Measurements from ENCODE around the gene TTC21A. TPM values are rescaled to one million over a fixed set of nuclear protein-coding genes. Genes with fewer than 3 reads are reported as not detected.
A peak's percentile ranks its signal among the peaks of the same experiment; 100 is the strongest.

Gene TTC21A
- total RNA-seq, 1 experiment from 2014 or later = 1.7 TPM

DNA sequence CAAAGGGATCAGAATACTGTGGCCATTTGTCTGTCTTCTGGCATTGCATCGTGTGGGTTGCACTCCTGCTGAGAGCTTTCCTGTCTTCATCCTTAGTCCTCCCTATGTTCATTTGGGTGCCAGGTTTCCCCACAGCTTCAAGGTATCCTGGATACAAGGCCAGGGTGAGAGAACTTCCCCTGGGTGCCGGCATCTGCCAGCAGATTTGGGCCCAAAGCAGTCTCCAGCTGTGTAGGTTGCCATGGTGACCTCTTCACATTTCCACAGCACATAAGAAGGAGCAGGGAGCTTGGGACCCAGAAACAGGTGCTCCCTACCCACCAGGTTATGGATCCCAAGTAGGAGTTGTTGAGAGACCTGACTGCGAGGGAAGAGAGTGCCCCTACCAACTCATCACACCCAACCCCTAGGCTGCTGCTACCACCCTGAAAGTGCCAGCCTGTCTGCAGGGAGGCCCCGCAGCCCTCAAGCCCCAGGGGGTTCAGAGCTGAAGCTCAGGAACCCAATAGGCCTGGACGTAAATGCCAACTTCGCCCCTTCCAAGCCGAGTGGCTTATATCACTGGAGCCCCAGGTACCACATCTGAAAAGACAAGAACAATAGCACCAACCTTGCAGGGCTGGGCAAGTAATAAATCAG is 19.9 kb downstream of the TTC21A start:
- H2BK5ac ChIP-seq (ENCODE audit: insufficient read length, low read length) = no peak overlapping the region
- no peaks in the 10 kb centered on the region for H3K79me1 ChIP-seq (ENCODE audit: insufficient read depth, low read depth, low read length, poor library complexity, severe bottlenecking)
- H2BK120ac ChIP-seq (ENCODE audit: low read depth, low read length, poor library complexity, severe bottlenecking) = no peak overlapping the region
- TF ChIP-seq, protein P1, sequence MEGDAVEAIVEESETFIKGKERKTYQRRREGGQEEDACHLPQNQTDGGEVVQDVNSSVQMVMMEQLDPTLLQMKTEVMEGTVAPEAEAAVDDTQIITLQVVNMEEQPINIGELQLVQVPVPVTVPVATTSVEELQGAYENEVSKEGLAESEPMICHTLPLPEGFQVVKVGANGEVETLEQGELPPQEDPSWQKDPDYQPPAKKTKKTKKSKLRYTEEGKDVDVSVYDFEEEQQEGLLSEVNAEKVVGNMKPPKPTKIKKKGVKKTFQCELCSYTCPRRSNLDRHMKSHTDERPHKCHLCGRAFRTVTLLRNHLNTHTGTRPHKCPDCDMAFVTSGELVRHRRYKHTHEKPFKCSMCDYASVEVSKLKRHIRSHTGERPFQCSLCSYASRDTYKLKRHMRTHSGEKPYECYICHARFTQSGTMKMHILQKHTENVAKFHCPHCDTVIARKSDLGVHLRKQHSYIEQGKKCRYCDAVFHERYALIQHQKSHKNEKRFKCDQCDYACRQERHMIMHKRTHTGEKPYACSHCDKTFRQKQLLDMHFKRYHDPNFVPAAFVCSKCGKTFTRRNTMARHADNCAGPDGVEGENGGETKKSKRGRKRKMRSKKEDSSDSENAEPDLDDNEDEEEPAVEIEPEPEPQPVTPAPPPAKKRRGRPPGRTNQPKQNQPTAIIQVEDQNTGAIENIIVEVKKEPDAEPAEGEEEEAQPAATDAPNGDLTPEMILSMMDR (conservative IDR thresholded peaks at IDR 0.05) = no peak
- H3K4me1 ChIP-seq (ENCODE audit: insufficient read depth, low read length) = no peaks in the 10 kb centered on the region; the same call in 1 of the 2 replicates
- H2BK15ac ChIP-seq (ENCODE audit: low read depth, low read length) = no peak overlapping the region
- H3K27ac ChIP-seq (ENCODE audit: insufficient read length, low read depth, low read length) = no peak overlapping the region
- H2BK20ac ChIP-seq (ENCODE audit: low read depth, low read length, poor library complexity, severe bottlenecking) = no peak overlapping the region
- H3K23ac ChIP-seq (ENCODE audit: insufficient read length, low read depth, low read length) = no peak overlapping the region
- no peak overlapping the region for H4K91ac ChIP-seq (ENCODE audit: insufficient read length, low read depth, low read length)
- no peak for DNase-seq
- no peak overlapping the region for H3T11ph ChIP-seq (ENCODE audit: low read length)
- H3K23me2 ChIP-seq (ENCODE audit: insufficient read length, low read depth, low read length, poor library complexity, severe bottlenecking) = no peaks in the 10 kb centered on the region
- H3K9ac ChIP-seq (ENCODE audit: extremely low read depth, insufficient read length, low read length) = no peak overlapping the region
- H4K5ac ChIP-seq (ENCODE audit: insufficient read length, low read depth, low read length) = no peak overlapping the region
- no peaks in the 10 kb centered on the region for H3K27me3 ChIP-seq (ENCODE audit: insufficient read depth, low read length)
- no peak overlapping the region for H3K18ac ChIP-seq (ENCODE audit: insufficient read length, low read depth, low read length)
- no peaks in the 10 kb centered on the region for H3K9me3 ChIP-seq (ENCODE audit: control insufficient read depth, low read depth, low read length)
- H3K79me2 ChIP-seq (ENCODE audit: insufficient read depth, low read length) = no peaks in the 10 kb centered on the region
- H4K8ac ChIP-seq (replicated peaks; ENCODE audit: insufficient read length, low read depth, low read length) = no peak overlapping the region
- H2AK5ac ChIP-seq (ENCODE audit: insufficient read length, low read length) = no peak overlapping the region
- peaks cover 2% of the 10 kb centered on the region for H4K20me1 ChIP-seq (ENCODE audit: control insufficient read depth, insufficient read depth, insufficient read length)
- H3K14ac ChIP-seq (ENCODE audit: insufficient read depth, low read length) = no peak overlapping the region
- no peak overlapping the region for H2AFZ ChIP-seq (ENCODE audit: low read length)
- H3K56ac ChIP-seq (ENCODE audit: insufficient read length, low read depth, low read length) = no peak overlapping the region
- Mint-ChIP-seq H3K4me3 (no peak overlapping the region), H3K27ac (peak overlapping the region in 1 of 3 experiments; percentile 64; a peak in 3 of 7 replicates), H3K9me3 (no peaks in the 10 kb centered on the region), H3K4me1 (peaks cover 10 to 15% of the 10 kb centered on the region in 2 experiments), H3K27me3 (ENCODE audit: low read depth) (peaks cover 1% of the 10 kb centered on the region; the same call in 1 of the 2 replicates), H3K36me3 (ENCODE audit: insufficient read depth in 1 of 3, low read depth in 3 of 3) (no peaks in the 10 kb centered on the region)
- no peak overlapping the region for H3K4ac ChIP-seq (ENCODE audit: low read depth, low read length)
- H2BK12ac ChIP-seq (ENCODE audit: insufficient read length, low read depth, low read length) = no peak overlapping the region
- no peak overlapping the region for H3K4me2 ChIP-seq (ENCODE audit: insufficient read depth, insufficient read length, low read length)
- WGBS (ENCODE audit: extremely low coverage, insufficient read length, low lambda C conversion rate) = no CpG with 5 or more reads among the region's 7 CpGs
